ENCODE results near the gene NDRG3.
A peak's percentile ranks its signal among the peaks of the same experiment; 100 is the strongest.

DNA sequence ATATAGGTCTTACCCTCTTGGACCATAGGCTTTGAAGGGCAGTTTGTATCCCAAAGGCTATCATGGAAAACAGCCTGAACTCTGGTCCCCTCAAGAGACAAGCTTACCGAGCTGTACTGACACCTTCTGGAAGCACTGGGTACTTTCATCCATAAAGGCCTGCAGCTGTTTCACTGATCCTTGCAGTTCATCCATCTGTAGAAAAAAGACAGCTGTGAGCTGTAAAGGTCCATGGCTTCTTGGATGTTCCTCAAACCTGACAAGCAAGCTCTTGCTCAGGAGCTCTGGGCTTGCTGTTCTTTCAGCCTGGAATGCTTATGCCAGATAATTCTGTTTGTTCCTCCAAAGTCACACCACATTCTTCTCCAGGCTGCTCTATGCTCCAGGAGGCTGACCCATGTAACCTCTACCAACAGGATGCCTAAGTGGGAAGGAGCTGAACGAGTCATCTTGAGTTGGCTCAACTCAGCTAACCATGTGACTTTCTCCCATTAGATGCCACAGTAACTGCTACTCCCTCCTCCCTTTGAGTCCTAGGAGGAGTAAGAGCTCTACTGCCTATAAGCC is 8.8 kb upstream of the NDRG3 start:
- TF ChIP-seq, protein P1, sequence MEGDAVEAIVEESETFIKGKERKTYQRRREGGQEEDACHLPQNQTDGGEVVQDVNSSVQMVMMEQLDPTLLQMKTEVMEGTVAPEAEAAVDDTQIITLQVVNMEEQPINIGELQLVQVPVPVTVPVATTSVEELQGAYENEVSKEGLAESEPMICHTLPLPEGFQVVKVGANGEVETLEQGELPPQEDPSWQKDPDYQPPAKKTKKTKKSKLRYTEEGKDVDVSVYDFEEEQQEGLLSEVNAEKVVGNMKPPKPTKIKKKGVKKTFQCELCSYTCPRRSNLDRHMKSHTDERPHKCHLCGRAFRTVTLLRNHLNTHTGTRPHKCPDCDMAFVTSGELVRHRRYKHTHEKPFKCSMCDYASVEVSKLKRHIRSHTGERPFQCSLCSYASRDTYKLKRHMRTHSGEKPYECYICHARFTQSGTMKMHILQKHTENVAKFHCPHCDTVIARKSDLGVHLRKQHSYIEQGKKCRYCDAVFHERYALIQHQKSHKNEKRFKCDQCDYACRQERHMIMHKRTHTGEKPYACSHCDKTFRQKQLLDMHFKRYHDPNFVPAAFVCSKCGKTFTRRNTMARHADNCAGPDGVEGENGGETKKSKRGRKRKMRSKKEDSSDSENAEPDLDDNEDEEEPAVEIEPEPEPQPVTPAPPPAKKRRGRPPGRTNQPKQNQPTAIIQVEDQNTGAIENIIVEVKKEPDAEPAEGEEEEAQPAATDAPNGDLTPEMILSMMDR (IDR thresholded peaks at IDR 0.05; ENCODE audit: low read length), result peak; percentile 63
- TF ChIP-seq EZH2 (optimal IDR thresholded peaks at IDR 0.05; ENCODE audit: low read depth, low read length) (no peak), EZH2phosphoT487 (IDR thresholded peaks at IDR 0.05; ENCODE audit: low read length) (no peak)
